Measurements from ENCODE around the gene PLLP. TPM values are rescaled to one million over a fixed set of nuclear protein-coding genes. Genes with fewer than 3 reads are reported as not detected.

The PLLP gene
- total RNA-seq, 6 donors from 2014 or later: 38.8 to 184 (median 114) TPM

- H3K4me3 ChIP-seq: peak within 1 kb of the TSS; percentile 59 to 84 (median 62)
- H3K9me3 ChIP-seq: no peaks in the 10 kb centered on the region
- ATAC-seq (ENCODE audit: low FRiP score in 2 of 2) (peak; percentile 97 to 99), DNase-seq (peak; percentile 99)
- peaks cover 17 to 26% (median 22%) of the 10 kb centered on the region in 4 donors for H3K4me1 ChIP-seq
- peaks cover 7 to 33% (median 19%) of the 10 kb centered on the region in 4 donors for H3K36me3 ChIP-seq
- 1 to 2% methylated on average over 21 to 62 of the region's 77 CpGs for WGBS, 2 donors
- H3K27ac ChIP-seq: peak within 1 kb of the TSS; percentile 90 to 95 (median 93)
- TF ChIP-seq EP300 (IDR thresholded peaks at IDR 0.05) (no peak), POLR2A (IDR thresholded peaks at IDR 0.05) (peak in 3 of 4 donors; percentile 58 to 94 (median 89)), POLR2AphosphoS5 (IDR thresholded peaks at IDR 0.05) (peak; percentile 85 to 89)
- TF ChIP-seq, protein P1, sequence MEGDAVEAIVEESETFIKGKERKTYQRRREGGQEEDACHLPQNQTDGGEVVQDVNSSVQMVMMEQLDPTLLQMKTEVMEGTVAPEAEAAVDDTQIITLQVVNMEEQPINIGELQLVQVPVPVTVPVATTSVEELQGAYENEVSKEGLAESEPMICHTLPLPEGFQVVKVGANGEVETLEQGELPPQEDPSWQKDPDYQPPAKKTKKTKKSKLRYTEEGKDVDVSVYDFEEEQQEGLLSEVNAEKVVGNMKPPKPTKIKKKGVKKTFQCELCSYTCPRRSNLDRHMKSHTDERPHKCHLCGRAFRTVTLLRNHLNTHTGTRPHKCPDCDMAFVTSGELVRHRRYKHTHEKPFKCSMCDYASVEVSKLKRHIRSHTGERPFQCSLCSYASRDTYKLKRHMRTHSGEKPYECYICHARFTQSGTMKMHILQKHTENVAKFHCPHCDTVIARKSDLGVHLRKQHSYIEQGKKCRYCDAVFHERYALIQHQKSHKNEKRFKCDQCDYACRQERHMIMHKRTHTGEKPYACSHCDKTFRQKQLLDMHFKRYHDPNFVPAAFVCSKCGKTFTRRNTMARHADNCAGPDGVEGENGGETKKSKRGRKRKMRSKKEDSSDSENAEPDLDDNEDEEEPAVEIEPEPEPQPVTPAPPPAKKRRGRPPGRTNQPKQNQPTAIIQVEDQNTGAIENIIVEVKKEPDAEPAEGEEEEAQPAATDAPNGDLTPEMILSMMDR (IDR thresholded peaks at IDR 0.05): peak in 2 of 6 experiments; percentile 41 to 46
- no peaks in the 10 kb centered on the region for H3K27me3 ChIP-seq
These were observed 39.6 kb downstream of the PLLP start, which contains the start of gene ARL2BP for GRCh38 chr16:57244767-57245471. Gene ARL2BP, plus strand, starts transcription at chr16:57245259. Its CDS starts 109 bp downstream, at chr16:57245368.

DNA sequence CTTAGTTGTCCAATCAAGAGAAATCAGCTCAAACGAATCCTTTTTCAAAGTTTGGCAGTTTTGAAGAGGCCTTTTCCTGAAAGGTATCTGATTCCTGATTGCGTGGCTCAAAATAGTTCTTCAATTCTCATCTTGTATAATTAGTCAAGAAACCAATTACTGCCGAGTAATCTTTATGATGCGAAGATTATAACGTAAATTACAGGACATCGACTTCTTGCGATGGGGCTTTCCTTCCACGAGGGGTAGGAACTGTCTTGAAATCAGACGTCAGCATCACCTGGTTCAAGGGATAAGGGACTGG lies 40.1 kb downstream of the PLLP start:
- Histone ChIP-seq H3K27me3 (no peaks in the 10 kb centered on the region), H3K36me3 (peaks cover 3 to 31% (median 14%) of the 10 kb centered on the region in 4 donors), H3K9me3 (no peaks in the 10 kb centered on the region), H3K4me1 (peaks cover 17 to 26% (median 22%) of the 10 kb centered on the region in 4 donors), H3K4me3 (peak overlapping the region; percentile 5 to 84 (median 60)), H3K27ac (peak overlapping the region; percentile 90 to 95 (median 93))
- DNase-seq (no peak), ATAC-seq (ENCODE audit: low FRiP score in 2 of 2) (no peak)
- WGBS, 2 donors: 8% methylated on average over 9 of the region's 9 CpGs
- TF ChIP-seq POLR2A (IDR thresholded peaks at IDR 0.05) (no peak), POLR2AphosphoS5 (IDR thresholded peaks at IDR 0.05) (no peak), EP300 (IDR thresholded peaks at IDR 0.05) (no peak)
- TF ChIP-seq, protein P1 (IDR thresholded peaks at IDR 0.05): no peak

- ATAC-seq (ENCODE audit: low FRiP score in 2 of 2) (no peak), DNase-seq (no peak)
- no peak overlapping the region for H3K4me3 ChIP-seq
- WGBS, 2 donors: 81 to 100% methylated on average over 2 of the region's 2 CpGs
- peaks cover 17 to 26% (median 22%) of the 10 kb centered on the region in 4 donors for H3K4me1 ChIP-seq
- TF ChIP-seq, protein P1 (IDR thresholded peaks at IDR 0.05): no peak
- no peak for TF ChIP-seq EP300 (IDR thresholded peaks at IDR 0.05)
- TF ChIP-seq POLR2AphosphoS5 (IDR thresholded peaks at IDR 0.05): no peak
- TF ChIP-seq POLR2A (IDR thresholded peaks at IDR 0.05): no peak
- H3K27ac ChIP-seq: no peak overlapping the region
- no peaks in the 10 kb centered on the region for H3K27me3 ChIP-seq
- H3K36me3 ChIP-seq: peaks cover 0 to 29% (median 5%) of the 10 kb centered on the region in 4 donors
- H3K9me3 ChIP-seq: no peaks in the 10 kb centered on the region
These were observed 41.8 kb downstream of the PLLP start for GRCh38 chr16:57242650-57243049.

- H3K27ac ChIP-seq: peak overlapping the region in 2 of 4 donors; percentile 32 to 66
- ATAC-seq (ENCODE audit: low FRiP score in 2 of 2): no peak
These were observed 43.6 kb downstream of the PLLP start for GRCh38 chr16:57240851-57241250.

More at GRCh38 chr16:57240851-57241250, 43.6 kb downstream of the PLLP start:
- Histone ChIP-seq H3K9me3 (no peaks in the 10 kb centered on the region), H3K27me3 (no peaks in the 10 kb centered on the region), H3K4me3 (no peak overlapping the region), H3K4me1 (peaks cover 5 to 12% (median 10%) of the 10 kb centered on the region in 4 donors), H3K36me3 (peaks cover 0 to 33% (median 4%) of the 10 kb centered on the region in 4 donors)
- no peak for DNase-seq
- WGBS, 2 donors: 71 to 82% methylated on average over 2 of the region's 2 CpGs
- TF ChIP-seq, protein P1 (IDR thresholded peaks at IDR 0.05): no peak
- TF ChIP-seq POLR2A (IDR thresholded peaks at IDR 0.05) (no peak), POLR2AphosphoS5 (IDR thresholded peaks at IDR 0.05) (no peak), EP300 (IDR thresholded peaks at IDR 0.05) (no peak)

Measured in upper lobe of left lung (tissue), 6 donors.